ENCODE results near the gene OR11H7.
"Not testable (repeated sequence)": the region's sequence is repeated elsewhere in the genome, so short reads cannot be mapped to it uniquely, and the experiment has no call there.

Gene OR11H7

DNA sequence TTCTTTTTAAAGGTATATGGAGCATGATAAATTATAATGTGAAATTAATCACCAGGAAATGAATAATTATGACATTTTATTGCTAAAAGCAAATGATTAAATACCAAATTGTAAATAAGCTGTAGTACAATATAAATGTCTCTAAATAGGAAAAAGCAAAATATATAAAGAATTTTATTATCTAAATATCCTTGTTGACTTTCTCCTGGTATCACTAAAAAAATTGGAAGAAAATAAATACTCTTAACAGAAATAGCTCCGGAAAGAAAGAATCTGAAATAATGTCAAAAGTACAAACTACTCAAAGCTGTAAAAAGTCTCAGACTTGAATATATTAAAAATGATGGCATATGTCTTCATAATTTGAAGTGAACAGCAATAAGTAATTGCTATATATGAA, at the start of gene OR11H7:
Gene OR11H7, plus strand, starts transcription at position 301 of the 400 bp plus-strand sequence.
- no peak for DNase-seq

DNA sequence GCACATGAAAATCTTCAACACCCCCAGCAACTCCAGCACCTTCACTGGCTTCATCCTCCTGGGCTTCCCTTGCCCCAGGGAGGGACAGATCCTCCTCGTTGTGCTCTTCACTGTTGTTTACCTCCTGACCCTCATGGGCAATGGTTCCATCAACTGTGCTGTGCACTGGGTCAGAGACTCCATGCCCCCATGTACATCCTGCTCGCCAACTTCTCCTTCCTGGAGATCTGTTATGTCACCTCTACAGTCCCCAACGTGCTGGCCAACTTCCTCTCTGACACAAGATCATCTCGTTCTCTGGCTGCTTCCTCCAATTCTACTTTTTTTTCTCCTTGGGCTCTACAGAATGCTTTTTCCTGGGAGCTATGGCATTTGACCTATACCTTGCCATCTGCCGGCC, 49.6 kb upstream of the OR11H7 start:
- DNase-seq, result no peak

DNA sequence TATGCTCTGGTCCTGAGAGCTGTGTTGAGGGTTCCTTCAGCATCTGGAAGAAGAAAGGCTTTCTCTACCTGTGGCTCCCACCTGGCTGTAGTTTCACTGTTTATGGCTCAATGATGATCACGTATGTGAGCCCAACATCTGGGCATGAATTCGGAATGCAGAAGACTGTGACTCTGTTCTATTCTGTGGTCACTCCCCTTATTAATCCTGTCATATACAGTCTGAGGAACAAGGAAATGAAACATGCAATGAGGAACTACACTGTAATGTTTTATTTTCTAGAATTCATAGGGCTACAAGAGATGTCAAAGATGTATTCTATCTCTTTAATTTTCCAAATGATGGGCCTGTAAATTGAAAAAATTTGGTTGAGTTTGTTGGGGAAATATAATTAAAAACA, 48.9 kb upstream of the OR11H7 start:
- no peak for DNase-seq

- no peak for DNase-seq
Measured at GRCh38 chr14:20180486-20180885, 48.3 kb upstream of the OR11H7 start.

DNA sequence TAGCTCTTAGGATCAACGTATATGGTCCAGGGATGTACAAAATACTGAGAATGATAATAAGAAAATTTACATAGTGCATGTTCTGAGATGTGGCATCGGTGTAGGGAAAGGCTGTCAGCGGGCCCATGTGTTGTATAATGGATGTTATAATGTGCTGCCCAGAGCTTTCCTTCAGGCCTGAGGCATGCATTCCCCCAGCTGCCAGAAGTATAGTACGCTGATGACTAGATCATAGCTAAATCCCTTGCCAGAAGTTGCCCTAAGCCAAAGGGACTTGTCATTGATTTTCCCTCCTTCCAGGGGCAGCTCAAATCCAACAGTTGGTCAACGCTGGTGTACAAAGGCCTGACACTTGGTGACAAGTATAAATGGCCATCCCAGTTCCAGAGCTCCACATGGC, 44.6 kb upstream of the OR11H7 start:
- DNase-seq, result no peak

- no peak for DNase-seq
Measured at GRCh38 chr14:20190596-20190995, 38.2 kb upstream of the OR11H7 start, which contains the start of gene OR11G2. TSS of gene OR11G2 (plus strand) at chr14:20190896. CDS start at chr14:20197438, 6,542 bp downstream.

DNA sequence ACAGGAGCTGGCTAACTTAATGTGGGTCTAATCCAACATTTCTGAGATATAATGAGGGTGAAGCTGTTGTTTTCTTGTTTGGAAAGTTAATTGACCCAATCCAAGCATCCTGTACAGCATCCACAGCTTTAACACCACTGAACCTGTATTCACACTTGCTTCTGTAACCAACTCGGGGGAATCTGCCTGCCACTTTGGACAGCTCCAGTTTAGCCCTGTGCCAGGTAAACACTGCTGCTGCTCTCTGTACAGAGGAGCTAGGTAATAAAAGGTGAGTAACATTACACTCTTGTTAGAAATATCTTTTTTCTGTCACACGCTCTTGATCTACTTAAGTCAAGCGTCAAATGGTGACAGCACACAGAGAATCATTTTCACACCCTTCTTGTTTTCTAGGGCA, 37.4 kb upstream of the OR11H7 start:
- DNase-seq, result no peak

DNA sequence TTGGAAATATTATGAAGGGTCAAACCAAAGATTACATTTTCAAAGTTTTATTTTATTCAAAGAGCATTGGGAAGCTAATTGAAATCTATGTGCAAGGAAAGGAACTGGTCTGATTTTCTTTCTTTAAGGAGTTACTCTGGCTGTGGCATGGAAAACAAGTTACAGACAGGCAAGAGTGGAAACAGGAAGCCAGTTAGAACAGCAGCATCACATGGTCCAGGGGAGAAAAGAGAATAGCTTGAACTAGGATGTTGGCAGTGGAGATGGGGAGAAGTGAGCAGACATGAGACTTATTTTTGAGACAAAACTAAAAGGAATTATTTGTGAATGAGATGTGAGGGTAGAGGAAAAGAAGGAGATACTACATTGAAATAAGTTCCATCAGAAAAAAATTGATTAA, 34.7 kb upstream of the OR11H7 start:
- no peak for DNase-seq

- not testable (repeated sequence) for DNase-seq
Measured at GRCh38 chr14:20195170-20195569, 33.6 kb upstream of the OR11H7 start.

GRCh38 chr14:20195911-20196310, 32.9 kb upstream of the OR11H7 start:
- DNase-seq, result peak in 1 of 6 experiments; percentile 0

DNA sequence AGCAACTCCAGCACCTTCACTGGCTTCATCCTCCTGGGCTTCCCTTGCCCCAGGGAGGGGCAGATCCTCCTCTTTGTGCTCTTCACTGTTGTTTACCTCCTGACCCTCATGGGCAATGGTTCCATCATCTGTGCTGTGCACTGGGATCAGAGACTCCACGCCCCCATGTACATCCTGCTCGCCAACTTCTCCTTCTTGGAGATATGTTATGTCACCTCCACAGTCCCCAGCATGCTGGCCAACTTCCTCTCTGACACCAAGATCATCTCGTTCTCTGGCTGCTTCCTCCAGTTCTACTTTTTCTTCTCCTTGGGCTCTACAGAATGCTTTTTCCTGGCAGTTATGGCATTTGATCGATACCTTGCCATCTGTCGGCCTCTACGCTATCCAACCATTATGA, 31.3 kb upstream of the OR11H7 start:
- DNase-seq, result no peak

GRCh38 chr14:20198991-20199390, 29.8 kb upstream of the OR11H7 start:
- no peak for DNase-seq

DNA sequence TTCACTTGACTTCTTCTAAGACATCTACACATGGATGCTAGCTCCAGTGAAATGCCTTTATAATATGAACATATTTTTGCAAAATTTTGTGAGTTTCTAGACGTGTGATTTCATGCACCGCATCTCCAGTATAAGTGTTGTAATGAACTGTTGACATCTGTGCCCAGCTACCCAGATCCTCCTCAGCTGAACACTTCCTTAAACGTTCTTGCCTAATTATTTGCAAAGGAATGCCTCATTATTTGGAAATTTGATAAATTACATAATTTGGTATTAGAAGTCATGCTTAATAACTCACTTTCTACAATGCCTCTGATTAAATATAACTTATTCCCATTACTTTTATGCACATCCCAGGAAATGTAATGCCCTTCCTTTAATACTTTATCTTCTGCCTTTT, 24.1 kb upstream of the OR11H7 start:
- DNase-seq, result no peak

DNA sequence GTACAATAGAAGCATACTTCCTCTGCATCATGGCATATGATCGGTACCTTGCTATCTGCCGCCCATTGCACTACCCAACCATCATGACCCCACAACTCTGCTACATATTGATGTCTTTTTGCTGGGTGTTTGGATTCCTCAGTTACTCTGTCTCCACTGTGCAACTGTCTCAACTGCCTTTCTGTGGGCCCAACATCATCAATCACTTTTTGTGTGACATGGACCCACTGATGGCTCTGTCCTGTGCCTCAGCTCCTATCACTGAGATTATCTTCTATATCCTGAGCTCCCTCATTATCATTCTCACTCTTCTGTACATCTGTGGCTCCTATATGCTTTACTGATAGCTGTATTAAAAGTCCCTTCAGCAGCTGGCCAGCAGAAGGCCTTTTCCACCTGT, 19.2 kb upstream of the OR11H7 start:
- no peak for DNase-seq

DNA sequence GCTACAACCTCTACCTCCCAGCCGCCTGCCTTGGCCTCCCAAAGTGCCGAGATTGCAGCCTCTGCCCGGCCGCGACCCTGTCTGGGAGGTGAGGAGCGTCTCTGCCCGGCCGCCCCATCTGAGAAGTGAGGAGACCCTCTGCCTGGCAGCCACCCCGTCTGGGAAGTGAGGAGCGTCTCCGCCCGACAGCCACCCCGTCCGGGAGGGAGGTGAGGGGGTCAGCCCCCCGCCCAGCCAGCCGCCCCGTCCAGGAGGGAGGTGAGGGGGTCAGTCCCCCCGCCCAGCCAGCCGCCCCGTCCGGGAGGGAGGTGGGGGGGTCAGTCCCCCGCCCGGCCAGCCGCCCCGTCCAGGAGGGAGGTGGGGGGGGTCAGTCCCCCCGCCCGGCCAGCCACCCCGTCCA, 16.4 kb upstream of the OR11H7 start:
- not testable (repeated sequence) for DNase-seq

DNA sequence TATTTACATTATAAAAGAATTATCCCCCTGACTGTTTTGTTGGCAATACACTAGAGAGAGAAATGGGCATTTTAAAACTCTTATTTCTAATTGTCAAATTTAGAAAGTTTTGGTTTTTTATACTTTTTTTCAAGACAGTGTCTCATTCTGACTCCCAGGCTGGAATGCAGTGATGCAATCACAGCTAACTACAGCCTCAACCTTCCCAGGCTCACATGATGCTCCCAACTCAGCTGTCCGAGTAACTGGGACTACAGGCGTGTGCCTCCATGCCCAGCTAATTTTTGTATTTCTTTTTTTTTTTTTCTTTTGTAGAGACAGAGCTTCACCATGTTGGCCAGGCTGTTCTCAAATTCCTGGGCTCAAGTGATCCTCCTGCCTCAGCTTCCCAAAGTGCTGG, 13.6 kb upstream of the OR11H7 start:
- no peak for DNase-seq

GRCh38 chr14:20219033-20219432, 9.7 kb upstream of the OR11H7 start:
- no peak for DNase-seq

DNA sequence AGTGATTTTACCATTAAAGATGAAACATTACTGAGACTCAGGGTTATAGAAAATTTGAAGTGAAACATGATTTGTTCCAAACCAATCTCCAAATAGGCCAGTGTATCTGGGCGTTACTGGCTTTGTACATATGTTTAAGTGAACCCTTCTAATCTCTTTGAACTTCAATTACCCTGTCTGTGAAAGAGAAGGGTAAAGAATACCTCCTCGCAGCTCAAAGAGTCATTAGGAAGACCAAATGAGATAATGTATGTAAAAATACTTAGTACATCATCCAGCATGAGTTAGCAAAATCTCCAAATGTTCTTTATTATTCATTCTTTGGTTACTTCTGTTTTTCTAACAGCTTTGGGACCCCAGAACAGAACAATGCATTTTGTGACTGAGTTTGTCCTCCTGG, 5.4 kb upstream of the OR11H7 start, which contains the start of gene OR11H6:
Gene OR11H6, plus strand, starts transcription at position 301 of the 400 bp plus-strand sequence. Its CDS starts 0 bp downstream, at position 301.
- DNase-seq, result no peak

DNA sequence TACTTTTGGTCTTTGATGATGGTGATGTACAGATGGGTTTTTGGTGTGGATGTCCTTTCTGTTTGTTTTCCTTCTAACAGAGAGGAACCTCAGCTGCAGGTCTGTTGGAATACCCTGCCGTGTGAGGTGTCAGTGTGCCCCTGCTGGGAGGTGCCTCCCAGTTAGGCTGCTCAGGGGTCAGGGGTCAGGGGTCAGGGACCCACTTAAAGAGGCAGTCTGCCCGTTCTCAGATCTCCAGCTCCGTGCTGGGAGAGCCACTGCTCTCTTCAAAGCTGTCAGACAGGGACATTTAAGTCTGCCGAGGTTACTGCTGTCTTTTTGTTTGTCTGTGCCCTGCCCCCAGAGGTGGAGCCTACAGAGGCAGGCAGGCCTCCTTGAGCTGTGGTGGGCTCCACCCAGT, 6.6 kb downstream of the OR11H7 start:
- not testable (repeated sequence) for DNase-seq

- no peak for DNase-seq
Measured at GRCh38 chr14:20247646-20248246, 19.0 kb downstream of the OR11H7 start.

- no peak for DNase-seq
Measured at GRCh38 chr14:20262642-20263128, 33.9 kb downstream of the OR11H7 start.

DNA sequence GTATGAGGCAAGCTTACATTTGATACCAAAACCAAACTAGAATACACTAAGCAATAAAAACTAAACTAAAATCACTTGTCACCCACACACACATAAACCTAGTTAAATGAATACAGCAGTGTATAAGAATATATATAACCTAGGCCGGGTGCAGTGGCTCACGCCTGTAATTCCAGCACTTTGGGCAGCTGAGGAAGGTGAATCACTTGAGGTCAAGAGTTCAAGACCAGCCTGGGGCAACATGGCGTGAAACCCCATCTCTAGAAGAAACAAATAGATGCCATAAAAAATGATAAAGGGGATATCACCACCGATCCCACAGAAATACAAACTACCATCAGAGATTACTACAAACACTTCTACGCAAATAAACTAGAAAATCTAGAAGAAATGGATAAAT, 35.6 kb downstream of the OR11H7 start:
- DNase-seq, result not testable (repeated sequence)

DNA sequence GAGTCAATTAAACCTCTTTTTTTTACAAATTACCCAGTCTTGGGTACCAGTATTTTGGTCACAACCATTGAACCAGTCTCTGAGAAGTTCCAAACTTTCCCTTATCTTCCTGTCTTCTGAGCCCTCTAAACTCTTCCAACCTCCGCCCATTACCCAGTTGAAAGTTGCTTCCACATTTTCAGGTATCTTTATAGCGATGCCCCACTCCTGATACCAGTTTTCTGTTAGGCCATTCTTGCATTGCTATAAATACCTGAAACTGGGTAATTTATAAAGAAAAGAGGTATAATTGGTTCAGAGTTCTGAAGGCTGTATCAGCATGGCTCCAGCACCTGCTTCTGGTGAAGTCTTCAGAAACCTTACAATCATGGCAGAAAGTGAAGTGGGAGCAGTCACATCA, 45.3 kb downstream of the OR11H7 start:
- no peak for DNase-seq

DNA sequence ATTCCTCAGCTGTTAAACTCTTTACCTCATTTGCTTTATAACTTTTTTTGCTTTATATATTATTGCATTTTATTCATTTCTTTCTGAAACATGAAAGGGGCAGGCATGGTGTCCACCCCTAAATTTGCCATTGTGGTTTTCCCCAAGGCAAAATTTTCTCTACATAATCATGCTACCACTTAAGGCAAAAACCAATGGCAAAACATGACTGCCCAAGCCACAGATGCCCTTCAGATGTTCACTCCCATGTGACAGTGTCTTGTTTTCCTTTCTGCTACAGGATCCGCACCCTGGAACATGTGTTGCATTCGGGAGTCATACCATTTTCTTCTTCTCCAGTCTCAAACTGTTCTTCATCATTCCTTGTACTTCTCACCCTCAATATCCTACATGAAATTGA, 48.6 kb downstream of the OR11H7 start:
- DNase-seq, result no peak

GRCh38 chr14:20278414-20278813, 49.6 kb downstream of the OR11H7 start:
- DNase-seq, result peak in 2 of 6 experiments; percentile 4 to 12

All from stimulated activated naive CD4-positive, alpha-beta T cell (primary cell).